H1 (cell line): ENCODE results near the gene MDC1. TPM values are rescaled to one million over a fixed set of nuclear protein-coding genes. Genes with fewer than 3 reads are reported as not detected.

Source experiments
- BACH1 ChIP-seq: IDR thresholded peaks from 2 replicates; pipeline ENCODE4 v1.6.1; 2012; ENCODE audit warnings: low read length, improper control_type of control experiment
- CHD2 ChIP-seq: IDR thresholded peaks from 2 replicates; pipeline ENCODE4 v1.6.1; 2012; ENCODE audit warnings: low read length, improper control_type of control experiment
- CTBP2 ChIP-seq: IDR thresholded peaks from 2 replicates; pipeline ENCODE4 v1.7.0; 2011; ENCODE audit warnings: borderline replicate concordance, mild to moderate bottlenecking, moderate library complexity, mixed read lengths, low read length; ENCODE audit not compliant: insufficient read depth, insufficient read length
- EGR1 ChIP-seq: IDR thresholded peaks from 2 replicates; pipeline ENCODE4 v1.6.1; 2011; ENCODE audit warnings: low read depth, low read length, borderline replicate concordance
- KDM4A ChIP-seq: IDR thresholded peaks from one replicate; pipeline ENCODE4 v1.7.1; 2012; ENCODE audit warnings: low read depth, mild to moderate bottlenecking, moderate library complexity, low read length, inconsistent platforms; ENCODE audit not compliant: severe bottlenecking
- POLR2AphosphoS5 ChIP-seq: IDR thresholded peaks from 2 replicates; pipeline ENCODE4 v1.6.1; 2011; ENCODE audit warnings: low read depth, low read length
- RAD21 ChIP-seq, 2 experiments: IDR thresholded peaks in 1 of 2; conservative IDR thresholded peaks in 1 of 2; 2 replicates each; pipeline ENCODE4 v1.6.1; 2011; ENCODE audit warnings: low read depth in 2 of 2, low read length in 2 of 2, improper control_type of control experiment in 1 of 2, inconsistent platforms in 1 of 2, mild to moderate bottlenecking in 1 of 2, moderate library complexity in 1 of 2
- USF2 ChIP-seq: IDR thresholded peaks from 2 replicates; pipeline ENCODE4 v1.6.1; 2011; ENCODE audit warnings: low read length, improper control_type of control experiment
- polyA plus RNA-seq, 7 experiments: library from polyadenylated mRNA; depleted of rRNA in 3 of 7; stranded (reverse) in 5 of 7; unstranded in 2 of 7; fragments of >200 nt in 5 of 7; fragments of 200-250 nt in 2 of 7; gene quantifications; 1 replicate in 5 of 7; 2 replicates in 1 of 7; 4 replicates in 1 of 7; pipeline versions ENCODE4 v1.2.1 to v1.2.3, GENCODE V29; 2011 to 2013; ENCODE audit warnings: missing spikeins in 2 of 7, mixed read lengths in 2 of 7
- total RNA-seq: library from RNA; stranded (reverse); fragmentation: NEBNext Ultra II Directional; extraction: Animal tissue kit (Norgen Biotek cat#: 25700); gene quantifications from 2 replicates; pipeline ENCODE4 v1.2.1, GENCODE V29; 2021
- TF ChIP-seq, protein P1 (sequence below): fragments of 300-600 bp; sonication (generic); IDR thresholded peaks from 2 replicates; pipeline ENCODE4 v1.7.1; 2012; ENCODE audit warnings: low read length, moderate library complexity, mild to moderate bottlenecking, inconsistent platforms; ENCODE audit not compliant: insufficient replicate concordance

MDC1 gene
- total and polyA plus RNA-seq, 2 of the 8 experiments (the other 6 are each of a cell fraction or from before 2014, with no cell fraction given), result 29.9 to 81.1 TPM

DNA sequence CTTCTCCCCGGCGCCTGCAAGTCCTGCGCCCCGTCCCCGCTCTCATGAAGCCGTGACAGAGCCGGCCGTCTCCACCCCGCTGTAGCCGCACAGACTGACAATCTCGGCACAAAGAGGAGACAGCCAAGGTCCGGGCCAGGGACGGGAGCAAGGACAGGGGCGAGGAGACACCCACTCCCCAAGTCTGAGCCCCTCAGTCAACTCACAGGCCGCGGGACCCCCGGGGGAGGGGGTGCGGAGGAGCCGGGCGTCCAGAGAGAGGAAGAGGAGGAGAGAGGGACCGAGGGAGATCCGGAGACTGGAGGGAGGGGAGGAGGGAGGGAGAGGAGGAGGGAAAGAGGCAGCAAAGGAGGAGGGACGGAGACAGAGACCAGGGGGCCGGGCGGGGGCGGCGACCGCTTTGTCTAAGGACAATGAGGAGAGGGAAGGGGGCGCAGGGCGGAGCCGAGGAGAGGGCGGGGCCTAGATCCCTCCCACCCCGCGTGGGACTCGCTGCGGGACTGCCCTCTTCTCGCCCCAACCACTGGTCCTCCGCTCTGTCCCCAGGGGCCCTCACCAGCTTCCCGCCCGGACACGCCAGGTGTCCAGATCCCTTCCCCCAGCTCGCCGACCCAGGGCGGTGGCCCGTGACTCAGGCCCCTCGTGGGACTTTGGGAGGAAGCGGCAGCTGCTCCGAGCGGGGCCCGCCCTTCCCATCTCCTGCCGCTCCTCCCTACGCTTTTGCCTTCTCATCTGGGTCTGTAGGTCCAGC, 30.0 kb downstream of the MDC1 start (continued):
- TF ChIP-seq, protein P1, sequence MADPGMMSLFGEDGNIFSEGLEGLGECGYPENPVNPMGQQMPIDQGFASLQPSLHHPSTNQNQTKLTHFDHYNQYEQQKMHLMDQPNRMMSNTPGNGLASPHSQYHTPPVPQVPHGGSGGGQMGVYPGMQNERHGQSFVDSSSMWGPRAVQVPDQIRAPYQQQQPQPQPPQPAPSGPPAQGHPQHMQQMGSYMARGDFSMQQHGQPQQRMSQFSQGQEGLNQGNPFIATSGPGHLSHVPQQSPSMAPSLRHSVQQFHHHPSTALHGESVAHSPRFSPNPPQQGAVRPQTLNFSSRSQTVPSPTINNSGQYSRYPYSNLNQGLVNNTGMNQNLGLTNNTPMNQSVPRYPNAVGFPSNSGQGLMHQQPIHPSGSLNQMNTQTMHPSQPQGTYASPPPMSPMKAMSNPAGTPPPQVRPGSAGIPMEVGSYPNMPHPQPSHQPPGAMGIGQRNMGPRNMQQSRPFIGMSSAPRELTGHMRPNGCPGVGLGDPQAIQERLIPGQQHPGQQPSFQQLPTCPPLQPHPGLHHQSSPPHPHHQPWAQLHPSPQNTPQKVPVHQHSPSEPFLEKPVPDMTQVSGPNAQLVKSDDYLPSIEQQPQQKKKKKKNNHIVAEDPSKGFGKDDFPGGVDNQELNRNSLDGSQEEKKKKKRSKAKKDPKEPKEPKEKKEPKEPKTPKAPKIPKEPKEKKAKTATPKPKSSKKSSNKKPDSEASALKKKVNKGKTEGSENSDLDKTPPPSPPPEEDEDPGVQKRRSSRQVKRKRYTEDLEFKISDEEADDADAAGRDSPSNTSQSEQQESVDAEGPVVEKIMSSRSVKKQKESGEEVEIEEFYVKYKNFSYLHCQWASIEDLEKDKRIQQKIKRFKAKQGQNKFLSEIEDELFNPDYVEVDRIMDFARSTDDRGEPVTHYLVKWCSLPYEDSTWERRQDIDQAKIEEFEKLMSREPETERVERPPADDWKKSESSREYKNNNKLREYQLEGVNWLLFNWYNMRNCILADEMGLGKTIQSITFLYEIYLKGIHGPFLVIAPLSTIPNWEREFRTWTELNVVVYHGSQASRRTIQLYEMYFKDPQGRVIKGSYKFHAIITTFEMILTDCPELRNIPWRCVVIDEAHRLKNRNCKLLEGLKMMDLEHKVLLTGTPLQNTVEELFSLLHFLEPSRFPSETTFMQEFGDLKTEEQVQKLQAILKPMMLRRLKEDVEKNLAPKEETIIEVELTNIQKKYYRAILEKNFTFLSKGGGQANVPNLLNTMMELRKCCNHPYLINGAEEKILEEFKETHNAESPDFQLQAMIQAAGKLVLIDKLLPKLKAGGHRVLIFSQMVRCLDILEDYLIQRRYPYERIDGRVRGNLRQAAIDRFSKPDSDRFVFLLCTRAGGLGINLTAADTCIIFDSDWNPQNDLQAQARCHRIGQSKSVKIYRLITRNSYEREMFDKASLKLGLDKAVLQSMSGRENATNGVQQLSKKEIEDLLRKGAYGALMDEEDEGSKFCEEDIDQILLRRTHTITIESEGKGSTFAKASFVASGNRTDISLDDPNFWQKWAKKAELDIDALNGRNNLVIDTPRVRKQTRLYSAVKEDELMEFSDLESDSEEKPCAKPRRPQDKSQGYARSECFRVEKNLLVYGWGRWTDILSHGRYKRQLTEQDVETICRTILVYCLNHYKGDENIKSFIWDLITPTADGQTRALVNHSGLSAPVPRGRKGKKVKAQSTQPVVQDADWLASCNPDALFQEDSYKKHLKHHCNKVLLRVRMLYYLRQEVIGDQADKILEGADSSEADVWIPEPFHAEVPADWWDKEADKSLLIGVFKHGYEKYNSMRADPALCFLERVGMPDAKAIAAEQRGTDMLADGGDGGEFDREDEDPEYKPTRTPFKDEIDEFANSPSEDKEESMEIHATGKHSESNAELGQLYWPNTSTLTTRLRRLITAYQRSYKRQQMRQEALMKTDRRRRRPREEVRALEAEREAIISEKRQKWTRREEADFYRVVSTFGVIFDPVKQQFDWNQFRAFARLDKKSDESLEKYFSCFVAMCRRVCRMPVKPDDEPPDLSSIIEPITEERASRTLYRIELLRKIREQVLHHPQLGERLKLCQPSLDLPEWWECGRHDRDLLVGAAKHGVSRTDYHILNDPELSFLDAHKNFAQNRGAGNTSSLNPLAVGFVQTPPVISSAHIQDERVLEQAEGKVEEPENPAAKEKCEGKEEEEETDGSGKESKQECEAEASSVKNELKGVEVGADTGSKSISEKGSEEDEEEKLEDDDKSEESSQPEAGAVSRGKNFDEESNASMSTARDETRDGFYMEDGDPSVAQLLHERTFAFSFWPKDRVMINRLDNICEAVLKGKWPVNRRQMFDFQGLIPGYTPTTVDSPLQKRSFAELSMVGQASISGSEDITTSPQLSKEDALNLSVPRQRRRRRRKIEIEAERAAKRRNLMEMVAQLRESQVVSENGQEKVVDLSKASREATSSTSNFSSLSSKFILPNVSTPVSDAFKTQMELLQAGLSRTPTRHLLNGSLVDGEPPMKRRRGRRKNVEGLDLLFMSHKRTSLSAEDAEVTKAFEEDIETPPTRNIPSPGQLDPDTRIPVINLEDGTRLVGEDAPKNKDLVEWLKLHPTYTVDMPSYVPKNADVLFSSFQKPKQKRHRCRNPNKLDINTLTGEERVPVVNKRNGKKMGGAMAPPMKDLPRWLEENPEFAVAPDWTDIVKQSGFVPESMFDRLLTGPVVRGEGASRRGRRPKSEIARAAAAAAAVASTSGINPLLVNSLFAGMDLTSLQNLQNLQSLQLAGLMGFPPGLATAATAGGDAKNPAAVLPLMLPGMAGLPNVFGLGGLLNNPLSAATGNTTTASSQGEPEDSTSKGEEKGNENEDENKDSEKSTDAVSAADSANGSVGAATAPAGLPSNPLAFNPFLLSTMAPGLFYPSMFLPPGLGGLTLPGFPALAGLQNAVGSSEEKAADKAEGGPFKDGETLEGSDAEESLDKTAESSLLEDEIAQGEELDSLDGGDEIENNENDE, result no peak
- TF ChIP-seq BACH1 (peak; percentile 81), KDM4A (peak; percentile 90), EGR1 (peak; percentile 97), USF2 (no peak), POLR2AphosphoS5 (peak; percentile 27; the same call in 1 of the 2 replicates), CTBP2 (peak; percentile 83), RAD21 (IDR thresholded peaks at IDR 0.05 in 1 of 2, conservative IDR thresholded peaks at IDR 0.05 in 1 of 2; ENCODE audit: low read depth in 2 of 2, low read length in 2 of 2) (no peak), CHD2 (no peak)
